Raji (cell line): Measurements from ENCODE around the gene PKN1.

ENCODE experiments used
- POLR2A ChIP-seq: IDR thresholded peaks from 2 replicates; pipeline ENCODE4 v1.6.1; 2011; ENCODE audit warnings: low read depth, low read length, control low read depth; ENCODE audit not compliant: insufficient read depth

The PKN1 gene

GRCh38 chr19:14414926-14415690 lies 18.0 kb upstream of the PKN1 start:
- TF ChIP-seq POLR2A = no peak

GRCh38 chr19:14416817-14417231 lies 16.3 kb upstream of the PKN1 start:
- no peak for TF ChIP-seq POLR2A

GRCh38 chr19:14418856-14419105 lies 14.3 kb upstream of the PKN1 start:
- no peak for TF ChIP-seq POLR2A

- TF ChIP-seq POLR2A = peak; percentile 75
Measured at GRCh38 chr19:14419106-14419813, 13.8 kb upstream of the PKN1 start, which contains the start of gene DDX39A. TSS of gene DDX39A (minus strand) at chr19:14419341. CDS start at chr19:14413220, 6,121 bp downstream.

- no peak for TF ChIP-seq POLR2A
Measured at GRCh38 chr19:14425696-14426138, 7.4 kb upstream of the PKN1 start.

GRCh38 chr19:14427461-14427860 lies 5.6 kb upstream of the PKN1 start:
- no peak for TF ChIP-seq POLR2A

- TF ChIP-seq POLR2A = no peak
Measured at GRCh38 chr19:14428882-14429416, 4.2 kb upstream of the PKN1 start.

GRCh38 chr19:14430712-14431111 lies 2.4 kb upstream of the PKN1 start:
- TF ChIP-seq POLR2A = no peak

- TF ChIP-seq POLR2A = no peak; the same call in none of the 2 replicates
Measured at GRCh38 chr19:14433554-14434501, 722 bp downstream of the PKN1 start.

GRCh38 chr19:14434543-14435319 lies 1.6 kb downstream of the PKN1 start:
- TF ChIP-seq POLR2A = no peak

- no peak for TF ChIP-seq POLR2A
Measured at GRCh38 chr19:14435320-14436050, 2.4 kb downstream of the PKN1 start.

GRCh38 chr19:14437578-14438140 lies 4.6 kb downstream of the PKN1 start:
- TF ChIP-seq POLR2A = no peak

- no peak for TF ChIP-seq POLR2A
Measured at GRCh38 chr19:14439014-14439413, 5.9 kb downstream of the PKN1 start.
